GM18907 (cell line): ENCODE measurements around the gene COMMD2.

Source experiments
- ATAC-seq: cut with Tn5 transposase; IDR thresholded peaks from one replicate; pipeline ENCODE4 v1.9.1; 2021; ENCODE audit warnings: mild to moderate bottlenecking, moderate library complexity; ENCODE audit not compliant: unreplicated experiment

The COMMD2 gene

DNA sequence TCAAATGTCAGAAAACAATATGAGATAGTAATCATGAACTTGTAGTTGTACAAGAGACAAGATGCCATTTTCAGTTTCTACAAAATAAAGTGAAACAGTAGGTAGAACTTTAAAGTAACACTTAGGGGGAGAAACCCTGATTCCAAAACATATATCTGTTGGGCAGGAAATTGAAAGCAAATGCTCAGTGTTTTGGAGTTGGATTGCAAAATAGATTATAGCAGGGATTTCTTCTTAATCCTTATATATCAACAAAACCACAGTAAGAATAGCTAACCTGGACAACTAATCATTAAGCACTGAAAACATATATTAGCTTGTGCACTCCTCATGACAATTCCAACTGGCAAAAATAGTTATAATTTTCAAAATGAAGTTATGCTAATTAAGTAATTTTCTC is 46.9 kb downstream of the COMMD2 start:
- no peak for ATAC-seq

DNA sequence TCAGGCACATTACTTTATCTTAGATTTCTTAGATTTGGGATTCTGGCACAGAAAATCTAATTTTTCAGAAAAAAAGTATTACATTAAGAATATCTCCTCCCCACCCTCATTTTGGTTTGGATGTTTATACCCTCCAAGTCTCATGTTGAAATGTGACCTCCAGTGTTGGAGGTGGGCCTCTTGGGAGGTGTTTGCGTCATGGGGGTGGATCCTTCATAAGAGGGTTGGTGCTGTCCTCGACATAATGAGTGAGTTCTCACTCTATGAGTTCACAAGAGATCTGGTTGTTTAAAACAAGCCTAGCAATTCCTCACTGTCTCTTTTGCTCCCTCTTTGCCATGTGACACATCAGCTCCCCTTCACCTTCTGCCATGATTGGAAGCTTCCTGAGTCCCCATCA is 48.8 kb downstream of the COMMD2 start:
- no peak for ATAC-seq

DNA sequence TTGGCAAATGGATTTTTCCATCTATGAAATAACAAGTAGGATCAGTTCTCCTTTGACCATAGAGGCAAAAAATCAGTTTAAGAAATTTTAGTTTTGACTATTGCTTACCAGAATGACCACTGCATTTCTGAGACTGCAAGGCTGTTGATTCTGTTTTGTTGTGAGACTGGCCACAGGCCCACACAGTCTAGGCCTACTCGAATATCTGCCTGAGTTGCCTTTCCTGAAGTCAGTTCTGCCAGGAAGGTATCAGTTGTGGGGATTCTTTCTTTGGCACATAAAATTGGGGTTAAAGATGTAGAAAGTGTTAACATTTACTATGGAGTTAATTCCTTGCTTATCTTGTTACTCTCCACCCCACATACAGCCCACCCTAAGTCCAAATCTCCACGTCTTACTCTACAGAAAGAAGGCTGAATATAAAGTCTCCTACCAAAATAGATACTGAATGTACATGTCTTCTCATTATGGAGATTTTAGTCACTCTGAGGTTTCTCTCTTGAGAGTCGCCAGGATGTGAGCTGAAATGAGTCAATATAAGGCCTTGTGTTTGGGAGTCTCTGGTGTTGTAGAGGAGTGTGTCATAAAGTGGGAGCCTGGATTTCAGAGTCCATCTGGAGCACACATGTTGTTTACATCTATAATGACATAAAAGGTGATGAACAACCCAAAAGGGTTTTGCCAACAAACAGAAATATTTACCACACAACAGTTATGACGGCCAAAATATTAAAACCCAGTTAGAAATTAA is 49.4 kb downstream of the COMMD2 start:
- no peak for ATAC-seq

DNA sequence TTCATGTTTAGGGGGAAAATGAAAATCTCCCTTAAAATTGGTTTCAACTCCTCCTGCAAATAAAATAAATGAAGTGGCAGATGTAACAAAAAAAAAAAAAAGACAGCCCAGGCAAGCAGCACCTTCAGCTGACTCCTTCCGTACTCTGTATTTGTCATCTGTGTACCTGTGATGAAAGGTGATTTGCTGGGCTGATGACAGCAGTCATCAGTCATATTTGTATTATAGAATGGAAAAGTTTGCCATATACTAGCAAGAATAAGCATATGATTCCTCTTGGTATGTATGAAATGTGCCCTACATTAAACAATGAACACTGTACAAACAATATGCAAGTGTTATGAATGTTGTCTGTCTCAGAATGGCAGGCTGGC is 50.3 kb downstream of the COMMD2 start:
- ATAC-seq, result no peak

DNA sequence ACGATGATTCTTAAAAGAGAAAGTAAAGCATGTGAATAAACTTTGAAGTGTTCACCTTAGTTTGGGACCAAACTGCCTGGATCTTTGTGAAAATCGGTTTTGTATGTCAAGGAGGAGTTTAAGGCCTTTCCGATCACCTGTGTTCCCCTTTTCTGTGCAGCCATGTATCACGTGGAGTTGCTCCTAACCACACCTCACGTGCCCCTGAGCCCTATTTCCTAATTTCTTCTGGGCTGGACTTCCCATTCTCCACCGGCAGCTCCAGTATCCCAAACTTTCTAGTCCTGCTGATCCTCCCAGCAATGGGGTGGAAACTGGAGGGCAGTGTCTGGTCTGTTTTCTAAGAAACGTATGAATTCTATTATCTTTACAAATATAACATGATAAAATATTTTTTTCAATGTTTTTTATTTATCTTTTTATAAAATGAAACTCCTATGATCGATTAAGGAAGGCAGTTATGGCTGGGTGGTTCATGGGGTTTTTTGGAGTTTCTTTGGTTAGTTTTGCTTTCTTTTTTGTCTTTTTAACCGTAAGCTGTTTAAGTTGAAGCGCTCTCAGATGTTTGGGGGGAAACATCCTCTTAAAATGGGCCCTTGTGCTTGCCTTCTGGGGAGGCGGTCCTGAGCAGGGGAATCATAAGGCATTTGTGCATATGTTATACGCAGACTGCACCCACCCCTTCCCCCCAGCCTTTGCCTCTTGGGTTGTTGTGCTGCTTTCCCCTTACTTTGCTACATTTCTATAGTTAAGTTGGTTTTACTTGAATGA is 50.9 kb downstream of the COMMD2 start:
- ATAC-seq, result no peak
